ENCODE measurements around the gene ZIC4.

ZIC4 gene

GRCh38 chr3:147397155-147397874 lies 9.0 kb downstream of the ZIC4 start:
- H3K27ac ChIP-seq: no peak overlapping the region
- TF ChIP-seq ZFX (IDR thresholded peaks at IDR 0.05) (no peak), CTCF (conservative IDR thresholded peaks at IDR 0.05) (no peak)

- H3K27ac ChIP-seq: no peak overlapping the region
- TF ChIP-seq ZFX (IDR thresholded peaks at IDR 0.05): no peak
- TF ChIP-seq CTCF (conservative IDR thresholded peaks at IDR 0.05): no peak
Observed at GRCh38 chr3:147396712-147397046, 9.7 kb downstream of the ZIC4 start.

GRCh38 chr3:147395899-147396711 lies 10.2 kb downstream of the ZIC4 start:
- no peak overlapping the region for H3K27ac ChIP-seq
- no peak for TF ChIP-seq CTCF (conservative IDR thresholded peaks at IDR 0.05)
- no peak for TF ChIP-seq ZFX (IDR thresholded peaks at IDR 0.05)

- no peak for TF ChIP-seq CTCF (conservative IDR thresholded peaks at IDR 0.05)
- TF ChIP-seq ZFX (IDR thresholded peaks at IDR 0.05): no peak
- peak overlapping the region; percentile 48 for H3K27ac ChIP-seq
Observed at GRCh38 chr3:147394884-147395225, 11.5 kb downstream of the ZIC4 start.

GRCh38 chr3:147393943-147394883 lies 12.1 kb downstream of the ZIC4 start:
- TF ChIP-seq ZFX (IDR thresholded peaks at IDR 0.05): no peak
- TF ChIP-seq CTCF (conservative IDR thresholded peaks at IDR 0.05): no peak
- peak overlapping the region; percentile 48 for H3K27ac ChIP-seq

- H3K27ac ChIP-seq: peak overlapping the region; percentile 48
Observed at GRCh38 chr3:147393261-147393942, 12.9 kb downstream of the ZIC4 start.

More at GRCh38 chr3:147393261-147393942, 12.9 kb downstream of the ZIC4 start:
- TF ChIP-seq ZFX (IDR thresholded peaks at IDR 0.05) (no peak), CTCF (conservative IDR thresholded peaks at IDR 0.05) (no peak)
